ENCODE results near the gene POP4. TPM values are rescaled to one million over a fixed set of nuclear protein-coding genes. Genes with fewer than 3 reads are reported as not detected.

The POP4 gene
- total and polyA plus RNA-seq, 9 of the 15 experiments (the other 6 are each of a cell fraction or from before 2014, with no cell fraction given), result 42.1 to 128 (median 99.0) TPM

GRCh38 chr19:29573486-29573885, 32.6 kb upstream of the POP4 start (continued):
- TF ChIP-seq CGGBP1 (CRISPR knock-in tag; IDR thresholded peaks at IDR 0.05) (no peak), MCM2 (IDR thresholded peaks at IDR 0.05; ENCODE audit: low read depth) (no peak), ELF4 (CRISPR knock-in tag; IDR thresholded peaks at IDR 0.05) (no peak), BHLHE40 (IDR thresholded peaks at IDR 0.05; ENCODE audit: low read length) (no peak), SRSF9 (IDR thresholded peaks at IDR 0.05; ENCODE audit: borderline replicate concordance, low read depth, low read length) (no peak), U2AF2 (optimal IDR thresholded peaks at IDR 0.05; ENCODE audit: low read depth, low read length) (no peak), ARHGAP35 (IDR thresholded peaks at IDR 0.05; ENCODE audit: partially characterized antibody) (no peak)
- TF ChIP-seq, protein P1, sequence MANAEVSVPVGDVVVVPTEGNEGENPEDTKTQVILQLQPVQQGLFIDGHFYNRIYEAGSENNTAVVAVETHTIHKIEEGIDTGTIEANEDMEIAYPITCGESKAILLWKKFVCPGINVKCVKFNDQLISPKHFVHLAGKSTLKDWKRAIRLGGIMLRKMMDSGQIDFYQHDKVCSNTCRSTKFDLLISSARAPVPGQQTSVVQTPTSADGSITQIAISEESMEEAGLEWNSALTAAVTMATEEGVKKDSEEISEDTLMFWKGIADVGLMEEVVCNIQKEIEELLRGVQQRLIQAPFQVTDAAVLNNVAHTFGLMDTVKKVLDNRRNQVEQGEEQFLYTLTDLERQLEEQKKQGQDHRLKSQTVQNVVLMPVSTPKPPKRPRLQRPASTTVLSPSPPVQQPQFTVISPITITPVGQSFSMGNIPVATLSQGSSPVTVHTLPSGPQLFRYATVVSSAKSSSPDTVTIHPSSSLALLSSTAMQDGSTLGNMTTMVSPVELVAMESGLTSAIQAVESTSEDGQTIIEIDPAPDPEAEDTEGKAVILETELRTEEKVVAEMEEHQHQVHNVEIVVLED (CRISPR knock-in tag; IDR thresholded peaks at IDR 0.05), result no peak

- no peaks in the 10 kb centered on the region for H3K9me3 ChIP-seq (replicated peaks; ENCODE audit: control insufficient read depth, insufficient read depth, low read depth, low read length)
- no peaks in the 10 kb centered on the region; a peak in 1 of 5 replicates for H3K4me1 ChIP-seq (replicated peaks in 1 of 2; ENCODE audit: control insufficient read depth in 2 of 2, insufficient read depth in 2 of 2, low read length in 2 of 2)
- in situ Hi-C loops (cut with MboI) (no loop called here), intact Hi-C loops (cut with micrococcal nuclease) (no loop called here)
- TF ChIP-seq NFATC3 (IDR thresholded peaks at IDR 0.05), result no peak
- no peak for TF ChIP-seq HNRNPH1 (optimal IDR thresholded peaks at IDR 0.05; ENCODE audit: low read depth, low read length)
- H3K79me2 ChIP-seq (ENCODE audit: control insufficient read depth, insufficient read depth, low read length), result no peaks in the 10 kb centered on the region
- DNase-seq (ENCODE audit: extremely low read depth in 1 of 4, low spot score in 3 of 4) (no peak), FAIRE-seq (no peak), ATAC-seq (no peak)
- H3K9ac ChIP-seq (ENCODE audit: insufficient read depth in 1 of 2, low read depth in 2 of 2, low read length in 2 of 2), result no peak overlapping the region
- no peaks in the 10 kb centered on the region for H4K20me1 ChIP-seq (replicated peaks; ENCODE audit: control insufficient read depth, insufficient read depth, low read length)
- WGBS (ENCODE audit: insufficient coverage, low coverage, missing lambda C conversion rate), result 0% methylated on average over 3 of the region's 3 CpGs
- no peak overlapping the region for H3K4me2 ChIP-seq (ENCODE audit: insufficient read depth, low read length)
- peaks cover 20 to 29% of the 10 kb centered on the region in 2 experiments; a peak in 4 of 5 replicates for H3K27me3 ChIP-seq (ENCODE audit: control insufficient read depth in 2 of 2, insufficient read depth in 2 of 2, low read length in 2 of 2)
- no peak overlapping the region for H3K27ac ChIP-seq (ENCODE audit: extremely low read depth, low read depth, low read length)
- ChIA-PET POLR2A (interaction anchor here (1.1 kb wide), 1 partner anchor 91 kb away, joined by 3 read pairs; the partner anchor contains the start of gene PLEKHF1), CTCF (ENCODE audit: low intra/inter-chr PET ratio) (no interaction called here)
- H2AFZ ChIP-seq (ENCODE audit: low read depth, low read length), result no peak overlapping the region
- no peak overlapping the region for H3K4me3 ChIP-seq
- BruUV-seq (replicated peaks), result no TSS peak
- no peaks in the 10 kb centered on the region for H3K36me3 ChIP-seq (ENCODE audit: control insufficient read depth, insufficient read depth, low read length)
- H3K9me1 ChIP-seq (ENCODE audit: control insufficient read depth, insufficient read depth, low read length), result no peaks in the 10 kb centered on the region
Measured at GRCh38 chr19:29574510-29574909, 31.6 kb upstream of the POP4 start.

All from K562 (cell line).